Measurements from ENCODE around the gene LCA5L.

The LCA5L gene

DNA sequence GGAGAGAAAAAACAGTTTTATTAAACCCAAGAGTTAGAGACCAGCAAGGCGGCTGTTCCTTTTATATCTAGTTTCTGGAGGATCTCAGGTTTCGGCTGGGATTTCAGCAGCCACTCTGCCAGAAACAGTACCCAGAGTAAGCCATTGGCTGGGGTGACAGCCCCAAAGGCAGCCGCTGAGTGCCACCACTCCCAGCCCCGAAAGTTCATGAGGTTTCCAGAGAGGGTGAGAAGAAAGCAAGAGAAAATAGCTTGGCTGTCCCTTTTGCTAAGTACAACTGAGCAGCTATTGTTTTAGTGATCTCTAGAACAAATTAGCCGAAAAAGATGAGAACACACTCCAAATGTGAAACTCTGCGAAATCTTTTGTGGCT is 7.4 kb upstream of the LCA5L start:
- no peaks in the 10 kb centered on the region for H3K9me3 ChIP-seq (ENCODE audit: control insufficient read depth, low read length)
- TF ChIP-seq, protein P1, sequence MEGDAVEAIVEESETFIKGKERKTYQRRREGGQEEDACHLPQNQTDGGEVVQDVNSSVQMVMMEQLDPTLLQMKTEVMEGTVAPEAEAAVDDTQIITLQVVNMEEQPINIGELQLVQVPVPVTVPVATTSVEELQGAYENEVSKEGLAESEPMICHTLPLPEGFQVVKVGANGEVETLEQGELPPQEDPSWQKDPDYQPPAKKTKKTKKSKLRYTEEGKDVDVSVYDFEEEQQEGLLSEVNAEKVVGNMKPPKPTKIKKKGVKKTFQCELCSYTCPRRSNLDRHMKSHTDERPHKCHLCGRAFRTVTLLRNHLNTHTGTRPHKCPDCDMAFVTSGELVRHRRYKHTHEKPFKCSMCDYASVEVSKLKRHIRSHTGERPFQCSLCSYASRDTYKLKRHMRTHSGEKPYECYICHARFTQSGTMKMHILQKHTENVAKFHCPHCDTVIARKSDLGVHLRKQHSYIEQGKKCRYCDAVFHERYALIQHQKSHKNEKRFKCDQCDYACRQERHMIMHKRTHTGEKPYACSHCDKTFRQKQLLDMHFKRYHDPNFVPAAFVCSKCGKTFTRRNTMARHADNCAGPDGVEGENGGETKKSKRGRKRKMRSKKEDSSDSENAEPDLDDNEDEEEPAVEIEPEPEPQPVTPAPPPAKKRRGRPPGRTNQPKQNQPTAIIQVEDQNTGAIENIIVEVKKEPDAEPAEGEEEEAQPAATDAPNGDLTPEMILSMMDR (IDR thresholded peaks at IDR 0.05) = no peak
- no peak overlapping the region for H3K4me2 ChIP-seq (ENCODE audit: low read length)
- no peak overlapping the region for H3K27ac ChIP-seq
- H3K9ac ChIP-seq = no peak overlapping the region
- no peaks in the 10 kb centered on the region for H3K36me3 ChIP-seq (ENCODE audit: control insufficient read depth, insufficient read depth, low read length)
- no peaks in the 10 kb centered on the region for H3K27me3 ChIP-seq (ENCODE audit: control insufficient read depth, insufficient read depth, low read length)
- H2AFZ ChIP-seq = no peak overlapping the region
- no peaks in the 10 kb centered on the region for H3K4me1 ChIP-seq
- H3K79me2 ChIP-seq = no peaks in the 10 kb centered on the region
- H3K4me3 ChIP-seq (ENCODE audit: low read depth, low read length) = no peak overlapping the region

DNA sequence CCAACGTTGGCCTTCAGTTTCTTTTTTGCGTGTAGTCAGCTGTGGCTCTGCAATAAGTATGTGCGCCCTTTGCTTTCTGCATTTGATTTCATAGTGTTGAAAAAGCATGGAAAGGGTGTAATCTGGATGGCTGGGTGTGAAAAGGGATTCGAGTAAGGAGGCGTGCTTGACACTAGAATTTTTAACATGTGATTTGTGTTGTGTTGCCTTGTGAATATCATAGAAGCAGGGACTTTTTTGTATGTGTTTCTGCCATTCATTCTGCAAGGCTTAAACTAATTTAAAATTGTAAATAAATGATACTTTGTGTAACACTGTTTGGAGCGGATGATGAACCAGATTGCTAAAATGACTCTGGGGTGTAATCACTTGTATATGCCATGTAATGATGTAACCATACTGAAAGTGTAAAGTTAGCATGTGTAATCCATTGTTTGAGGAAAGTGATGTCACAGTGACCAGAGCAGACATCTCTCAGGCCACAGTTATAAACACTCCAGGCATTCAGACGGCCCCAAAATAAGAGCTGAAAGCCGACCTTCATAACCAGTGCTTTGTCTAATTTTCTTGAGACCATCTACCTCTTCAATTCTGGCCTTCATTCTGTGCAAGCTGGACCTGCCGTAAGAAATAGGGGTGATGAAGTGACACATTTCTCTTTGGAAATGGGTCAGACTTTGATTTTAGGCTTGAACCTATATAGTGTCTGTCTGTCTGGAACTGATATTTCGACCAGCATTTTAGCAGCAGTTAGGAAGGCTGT is 6.8 kb upstream of the LCA5L start:
- Histone ChIP-seq H3K9ac (no peak overlapping the region), H3K4me3 (ENCODE audit: low read depth, low read length) (no peak overlapping the region)
- TF ChIP-seq, protein P1 (IDR thresholded peaks at IDR 0.05) = no peak

DNA sequence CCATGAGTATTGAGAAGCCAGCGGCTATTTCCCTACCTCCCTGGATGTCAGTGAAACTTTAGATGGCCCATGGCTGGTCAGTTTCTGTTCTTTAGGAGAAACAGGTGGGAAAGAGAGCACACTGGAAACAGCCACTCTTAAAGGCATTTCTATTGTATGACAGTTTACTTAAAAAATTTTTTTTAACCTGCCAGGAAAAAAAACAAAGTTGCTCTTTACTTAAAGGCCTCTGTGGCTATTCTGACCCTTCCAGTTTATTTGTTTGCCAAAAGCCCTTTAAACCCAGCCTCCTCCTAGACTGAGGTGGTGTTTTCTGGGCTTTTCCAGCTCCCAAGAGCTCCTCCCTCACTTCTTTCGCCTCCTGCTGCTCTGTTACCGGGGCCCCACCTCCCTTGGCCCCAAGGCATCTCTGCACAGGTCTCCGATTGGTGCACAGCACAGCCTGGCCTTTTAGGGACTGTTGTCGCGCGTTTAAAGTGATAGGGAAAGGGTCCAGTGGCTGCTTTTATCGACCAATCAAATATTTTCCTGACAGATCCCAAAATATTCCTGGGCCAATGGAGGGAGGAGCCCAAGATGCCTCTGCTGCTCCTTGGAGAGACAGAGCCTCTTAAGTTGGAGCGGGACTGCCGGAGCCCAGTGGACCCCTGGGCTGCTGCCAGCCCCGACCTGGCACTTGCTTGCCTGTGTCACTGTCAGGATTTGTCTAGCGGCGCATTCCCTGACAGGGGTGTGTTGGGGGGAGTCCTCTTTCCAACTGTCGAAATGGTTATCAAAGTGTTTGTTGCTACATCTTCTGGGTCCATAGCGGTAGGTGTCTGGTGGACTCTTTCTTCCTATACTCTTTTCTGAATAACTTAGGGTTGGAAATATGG is 6.0 kb upstream of the LCA5L start, which contains the start of gene SH3BGR:
SH3BGR (plus strand) TSS at position 639 of the 875 bp plus-strand sequence; CDS start at position 766, 127 bp downstream.
- Histone ChIP-seq H3K4me3 (ENCODE audit: low read depth, low read length) (no peak within 1 kb of the TSS), H3K36me3 (ENCODE audit: control insufficient read depth, insufficient read depth, low read length) (no peaks in the 10 kb centered on the region), H3K27me3 (ENCODE audit: control insufficient read depth, insufficient read depth, low read length) (no peaks in the 10 kb centered on the region), H3K27ac (no peak within 1 kb of the TSS), H3K79me2 (no peaks in the 10 kb centered on the region), H3K4me1 (no peaks in the 10 kb centered on the region), H3K9me3 (ENCODE audit: control insufficient read depth, low read length) (no peaks in the 10 kb centered on the region), H3K9ac (no peak within 1 kb of the TSS), H3K4me2 (ENCODE audit: low read length) (no peak within 1 kb of the TSS), H2AFZ (no peak within 1 kb of the TSS)
- TF ChIP-seq, protein P1 (IDR thresholded peaks at IDR 0.05) = no peak

More for the DNA sequence above, 6.8 kb upstream of the LCA5L start:
- Histone ChIP-seq H3K79me2 (no peaks in the 10 kb centered on the region), H3K9me3 (ENCODE audit: control insufficient read depth, low read length) (no peaks in the 10 kb centered on the region), H3K27me3 (ENCODE audit: control insufficient read depth, insufficient read depth, low read length) (no peaks in the 10 kb centered on the region), H3K4me2 (ENCODE audit: low read length) (no peak overlapping the region), H3K4me1 (no peaks in the 10 kb centered on the region), H2AFZ (no peak overlapping the region), H3K36me3 (ENCODE audit: control insufficient read depth, insufficient read depth, low read length) (no peaks in the 10 kb centered on the region), H3K27ac (no peak overlapping the region)

DNA sequence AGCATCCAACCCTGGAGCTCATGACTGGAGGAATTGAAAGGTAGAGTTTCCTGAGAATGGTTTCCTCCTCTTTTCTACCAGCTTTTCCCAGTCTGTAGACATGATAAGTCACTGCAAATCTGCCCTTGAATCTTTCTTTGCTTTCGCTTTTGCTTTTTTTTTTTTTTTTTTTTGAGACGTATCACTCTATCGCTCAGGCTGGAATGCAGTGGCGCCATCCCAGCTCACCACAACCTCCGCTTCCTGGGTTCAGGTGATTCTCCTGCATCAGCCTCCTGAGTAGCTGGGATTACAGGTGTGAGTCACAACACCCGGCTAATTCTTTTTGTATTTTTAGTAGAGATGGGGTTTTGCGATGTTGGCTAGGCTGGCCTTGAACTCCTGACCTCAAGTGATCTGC is 1.7 kb upstream of the LCA5L start:
- no peak overlapping the region for H3K27ac ChIP-seq
- H3K4me2 ChIP-seq (ENCODE audit: low read length) = no peak overlapping the region
- TF ChIP-seq, protein P1 (IDR thresholded peaks at IDR 0.05) = no peak
- H3K79me2 ChIP-seq = no peaks in the 10 kb centered on the region
- H3K27me3 ChIP-seq (ENCODE audit: control insufficient read depth, insufficient read depth, low read length) = no peaks in the 10 kb centered on the region
- no peaks in the 10 kb centered on the region for H3K4me1 ChIP-seq
- no peak overlapping the region for H3K9ac ChIP-seq
- no peaks in the 10 kb centered on the region for H3K36me3 ChIP-seq (ENCODE audit: control insufficient read depth, insufficient read depth, low read length)
- no peak overlapping the region for H3K4me3 ChIP-seq (ENCODE audit: low read depth, low read length)
- H3K9me3 ChIP-seq (ENCODE audit: control insufficient read depth, low read length) = no peaks in the 10 kb centered on the region
- H2AFZ ChIP-seq = no peak overlapping the region
